Astrocyte (in vitro differentiated cells and primary cell): ENCODE data around the gene DNASE2B. TPM values are rescaled to one million over a fixed set of nuclear protein-coding genes. Genes with fewer than 3 reads are reported as not detected.

Source experiments
- DNase-seq: peaks from one replicate; pipeline ENCODE4 v3.0.0-alpha.2; 2010; ENCODE audit warnings: low read depth
- FAIRE-seq: peaks from 2 replicates; lab custom pipeline; 2011; peaks lifted over from hg19 to GRCh38; lab: Jason Lieb, UNC
- H2AFZ ChIP-seq: 2 replicates; pipeline ENCODE4 v1.6.0; 2012; ENCODE audit warnings: low read depth, low read length, inconsistent platforms
- H3K27ac ChIP-seq: 2 replicates; pipeline ENCODE4 v1.5.1; 2011; ENCODE audit warnings: low read depth, low read length, inconsistent platforms
- H3K27me3 ChIP-seq: 2 replicates; pipeline ENCODE4 v1.6.0; 2011; ENCODE audit warnings: low read length, inconsistent platforms; ENCODE audit not compliant: insufficient read depth
- H3K36me3 ChIP-seq: 2 replicates; pipeline ENCODE4 v1.5.1; 2011; ENCODE audit warnings: low read length, inconsistent platforms; ENCODE audit not compliant: insufficient read depth
- H3K4me1 ChIP-seq: 2 replicates; pipeline ENCODE4 v1.5.1; 2011; ENCODE audit warnings: low read length, inconsistent platforms; ENCODE audit not compliant: insufficient read depth
- H3K4me2 ChIP-seq: 2 replicates; pipeline ENCODE4 v1.6.0; 2012; ENCODE audit warnings: low read length, inconsistent platforms
- H3K4me3 ChIP-seq: 2 replicates; pipeline ENCODE4 v1.5.1; 2011; ENCODE audit warnings: low read depth, mild to moderate bottlenecking, low read length, inconsistent platforms; ENCODE audit not compliant: insufficient read depth
- H3K79me2 ChIP-seq: 2 replicates; pipeline ENCODE4 v1.6.0; 2012; ENCODE audit warnings: mild to moderate bottlenecking, low read length, inconsistent platforms; ENCODE audit not compliant: insufficient read depth
- H3K9ac ChIP-seq: 2 replicates; pipeline ENCODE4 v1.6.0; 2012; ENCODE audit warnings: mild to moderate bottlenecking, low read length, inconsistent platforms
- H3K9me3 ChIP-seq: 2 replicates; pipeline ENCODE4 v1.5.1; 2012; ENCODE audit warnings: low read depth, mild to moderate bottlenecking, low read length, inconsistent platforms; ENCODE audit not compliant: insufficient read depth
- H4K20me1 ChIP-seq: 2 replicates; pipeline ENCODE4 v1.6.0; 2012; ENCODE audit warnings: low read length, inconsistent platforms; ENCODE audit not compliant: insufficient read depth
- H3K27ac Mint-ChIP-seq: one replicate; pipeline ENCODE4 v1.8.0; 2021; ENCODE audit warnings: mild to moderate bottlenecking, mixed read lengths; ENCODE audit not compliant: unreplicated experiment
- H3K27me3 Mint-ChIP-seq: one replicate; pipeline ENCODE4 v1.8.0; 2021; ENCODE audit warnings: low read depth, mixed read lengths; ENCODE audit not compliant: unreplicated experiment
- H3K36me3 Mint-ChIP-seq: one replicate; pipeline ENCODE4 v1.8.0; 2021; ENCODE audit warnings: low read depth, mixed read lengths; ENCODE audit not compliant: unreplicated experiment
- H3K4me1 Mint-ChIP-seq: one replicate; pipeline ENCODE4 v1.8.0; 2021; ENCODE audit warnings: low read depth, mixed read lengths; ENCODE audit not compliant: unreplicated experiment
- H3K4me3 Mint-ChIP-seq: one replicate; pipeline ENCODE4 v1.8.0; 2021; ENCODE audit warnings: mild to moderate bottlenecking, moderate library complexity, mixed read lengths; ENCODE audit not compliant: unreplicated experiment
- H3K9me3 Mint-ChIP-seq: one replicate; pipeline ENCODE4 v1.8.0; 2021; ENCODE audit warnings: mild to moderate bottlenecking, mixed read lengths; ENCODE audit not compliant: unreplicated experiment
- EZH2 ChIP-seq: IDR thresholded peaks from 2 replicates; pipeline ENCODE4 v1.6.1; 2012; ENCODE audit warnings: mild to moderate bottlenecking, low read length, inconsistent platforms; ENCODE audit not compliant: insufficient read depth
- total RNA-seq: library from RNA; stranded (reverse); gene quantifications from 2 replicates; pipeline ENCODE4 v1.2.1, GENCODE V29; 2021
- TF ChIP-seq, protein P1 (sequence below): IDR thresholded peaks from 2 replicates; pipeline ENCODE4 v1.5.1; 2011; ENCODE audit warnings: low read depth, mild to moderate bottlenecking, inconsistent platforms, low read length, moderate library complexity; ENCODE audit not compliant: insufficient read depth

The DNASE2B gene
- total RNA-seq, 1 donor from 2014 or later: not detected

- DNase-seq: no peak
- Histone ChIP-seq H3K27me3 (no peaks in the 10 kb centered on the region), H3K79me2 (no peaks in the 10 kb centered on the region), H2AFZ (no peak overlapping the region), H3K36me3 (no peaks in the 10 kb centered on the region), H3K4me3 (no peak overlapping the region), H3K4me1 (peaks cover 34% of the 10 kb centered on the region), H3K4me2 (no peak overlapping the region), H3K9me3 (no peaks in the 10 kb centered on the region), H3K27ac (no peak overlapping the region), H4K20me1 (no peaks in the 10 kb centered on the region), H3K9ac (no peak overlapping the region)
- TF ChIP-seq, protein P1, sequence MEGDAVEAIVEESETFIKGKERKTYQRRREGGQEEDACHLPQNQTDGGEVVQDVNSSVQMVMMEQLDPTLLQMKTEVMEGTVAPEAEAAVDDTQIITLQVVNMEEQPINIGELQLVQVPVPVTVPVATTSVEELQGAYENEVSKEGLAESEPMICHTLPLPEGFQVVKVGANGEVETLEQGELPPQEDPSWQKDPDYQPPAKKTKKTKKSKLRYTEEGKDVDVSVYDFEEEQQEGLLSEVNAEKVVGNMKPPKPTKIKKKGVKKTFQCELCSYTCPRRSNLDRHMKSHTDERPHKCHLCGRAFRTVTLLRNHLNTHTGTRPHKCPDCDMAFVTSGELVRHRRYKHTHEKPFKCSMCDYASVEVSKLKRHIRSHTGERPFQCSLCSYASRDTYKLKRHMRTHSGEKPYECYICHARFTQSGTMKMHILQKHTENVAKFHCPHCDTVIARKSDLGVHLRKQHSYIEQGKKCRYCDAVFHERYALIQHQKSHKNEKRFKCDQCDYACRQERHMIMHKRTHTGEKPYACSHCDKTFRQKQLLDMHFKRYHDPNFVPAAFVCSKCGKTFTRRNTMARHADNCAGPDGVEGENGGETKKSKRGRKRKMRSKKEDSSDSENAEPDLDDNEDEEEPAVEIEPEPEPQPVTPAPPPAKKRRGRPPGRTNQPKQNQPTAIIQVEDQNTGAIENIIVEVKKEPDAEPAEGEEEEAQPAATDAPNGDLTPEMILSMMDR: no peak
- no peak for TF ChIP-seq EZH2
- no peak for FAIRE-seq
- H3K36me3 Mint-ChIP-seq: no peaks in the 10 kb centered on the region
- H3K27me3 Mint-ChIP-seq: peaks cover 2% of the 10 kb centered on the region
- no peak overlapping the region for H3K4me3 Mint-ChIP-seq
- peaks cover 19% of the 10 kb centered on the region for H3K4me1 Mint-ChIP-seq
- no peak overlapping the region for H3K27ac Mint-ChIP-seq
- no peaks in the 10 kb centered on the region for H3K9me3 Mint-ChIP-seq
These were observed 23.1 kb upstream of the DNASE2B start for GRCh38 chr1:84374991-84375696.

DNA sequence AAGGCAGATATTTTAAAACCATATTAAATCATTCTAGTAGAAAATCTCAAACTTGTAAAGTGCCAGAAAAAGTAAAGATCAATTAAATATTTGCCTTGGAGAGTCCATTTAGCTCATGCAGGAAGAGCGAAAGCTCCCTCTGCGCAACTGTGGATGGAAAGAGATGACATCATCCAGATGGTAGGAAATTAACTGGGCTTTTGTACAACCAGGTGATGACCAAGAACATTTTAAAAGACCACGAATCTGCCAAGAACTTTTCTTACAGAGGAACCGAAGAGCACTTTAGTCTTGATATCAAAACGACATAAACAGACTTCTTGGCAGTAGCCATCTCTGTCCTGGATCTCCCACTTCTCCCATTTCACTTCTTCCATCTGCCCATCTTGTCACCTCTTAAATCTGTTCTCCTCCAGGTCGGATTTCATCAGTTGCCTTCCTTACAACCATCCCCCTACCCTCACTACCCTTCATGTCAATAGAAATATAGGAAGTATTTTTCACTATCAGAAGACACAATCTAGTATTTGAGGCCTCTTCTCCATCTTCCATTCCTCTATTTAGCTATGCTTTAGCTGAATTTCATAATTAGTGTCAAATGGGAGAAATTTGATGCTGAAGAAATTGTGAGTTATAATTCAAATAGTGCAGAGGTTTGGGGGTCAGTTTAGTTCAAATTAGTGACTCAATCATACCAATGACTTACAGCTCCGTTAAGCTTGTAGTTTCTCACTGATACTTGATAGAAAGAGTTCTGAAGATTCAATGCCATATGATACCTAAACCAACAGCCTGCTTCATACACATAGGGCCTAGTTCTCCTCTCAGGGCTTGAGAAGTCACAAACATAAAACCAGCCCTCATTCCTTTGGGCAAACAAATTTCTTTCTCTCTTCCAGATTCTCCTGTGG is 22.0 kb upstream of the DNASE2B start:
- Mint-ChIP-seq H3K36me3 (no peaks in the 10 kb centered on the region), H3K27ac (no peak overlapping the region), H3K4me3 (no peak overlapping the region), H3K9me3 (no peaks in the 10 kb centered on the region), H3K27me3 (peaks cover 2% of the 10 kb centered on the region), H3K4me1 (peaks cover 9% of the 10 kb centered on the region)
- FAIRE-seq: no peak
- H4K20me1 ChIP-seq: no peaks in the 10 kb centered on the region
- no peaks in the 10 kb centered on the region for H3K79me2 ChIP-seq
- no peaks in the 10 kb centered on the region for H3K36me3 ChIP-seq
- H3K27ac ChIP-seq: no peak overlapping the region
- no peak overlapping the region for H3K9ac ChIP-seq
- TF ChIP-seq, protein P1: no peak
- no peak for TF ChIP-seq EZH2
- peak overlapping the region; percentile 12 for H2AFZ ChIP-seq
- H3K4me2 ChIP-seq: no peak overlapping the region
- H3K4me3 ChIP-seq: no peak overlapping the region
- H3K9me3 ChIP-seq: no peaks in the 10 kb centered on the region
- no peak for DNase-seq
- H3K27me3 ChIP-seq: no peaks in the 10 kb centered on the region
- peaks cover 30% of the 10 kb centered on the region for H3K4me1 ChIP-seq
